DMS53 (cell line): Measurements from ENCODE around the gene ITPRIP.

Experiments used
- DNase-seq: peaks from one replicate; lab custom pipeline; 2025; lab: John Stamatoyannopoulos, UW

Gene ITPRIP

DNA sequence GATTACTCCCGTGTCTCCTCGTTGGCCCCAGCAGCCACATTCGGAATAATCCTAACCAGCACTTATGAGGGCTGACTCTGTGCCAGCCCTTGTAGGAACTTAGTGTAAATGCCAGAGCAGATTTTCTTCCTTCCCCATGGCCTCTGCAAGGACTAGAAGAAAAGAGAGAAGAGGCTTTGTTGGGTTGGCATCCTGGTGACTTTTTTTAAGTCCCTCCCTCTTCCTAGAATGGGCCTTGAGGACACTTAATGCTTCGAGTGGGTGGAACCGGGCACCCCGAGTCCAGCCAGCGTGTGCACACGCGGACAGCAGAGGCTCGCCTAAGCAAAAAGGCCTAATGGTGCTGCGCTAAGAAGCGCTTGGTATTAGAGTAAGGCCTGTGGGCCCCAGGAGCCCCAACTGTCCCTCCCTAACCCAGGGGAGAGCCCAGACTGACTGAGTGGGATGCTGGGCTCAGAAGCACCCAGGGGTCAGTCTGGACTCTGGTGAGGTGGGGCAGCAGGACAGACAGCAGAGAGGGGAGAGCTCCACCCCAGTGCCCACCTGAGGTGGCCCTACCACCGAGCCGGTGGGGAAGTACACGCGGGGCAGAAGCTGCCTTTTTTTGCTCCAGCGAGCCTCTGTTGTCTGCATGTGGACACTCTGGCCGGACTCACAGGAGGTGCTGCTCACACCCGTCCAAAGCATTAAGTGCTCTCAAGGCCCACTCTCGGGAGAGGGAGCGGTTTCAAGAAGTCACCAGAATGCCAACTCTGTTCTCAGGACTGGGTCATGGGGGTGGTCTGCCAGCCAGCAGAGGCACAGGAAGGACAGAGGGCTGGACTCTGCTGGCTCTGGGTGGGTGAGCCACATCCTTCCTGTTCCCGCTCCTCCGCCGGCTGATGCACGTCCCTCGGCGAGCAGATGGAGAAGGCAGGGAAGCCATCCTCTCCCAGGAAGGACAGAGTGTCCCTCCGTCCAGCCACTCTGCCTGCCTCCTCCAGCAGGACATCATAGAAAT lies 12.5 kb downstream of the ITPRIP start:
- DNase-seq = no peak

- no peak for DNase-seq
Observed at GRCh38 chr10:104324931-104325330, 13.3 kb downstream of the ITPRIP start.

GRCh38 chr10:104324221-104324686 lies 14.0 kb downstream of the ITPRIP start:
- DNase-seq = no peak

DNA sequence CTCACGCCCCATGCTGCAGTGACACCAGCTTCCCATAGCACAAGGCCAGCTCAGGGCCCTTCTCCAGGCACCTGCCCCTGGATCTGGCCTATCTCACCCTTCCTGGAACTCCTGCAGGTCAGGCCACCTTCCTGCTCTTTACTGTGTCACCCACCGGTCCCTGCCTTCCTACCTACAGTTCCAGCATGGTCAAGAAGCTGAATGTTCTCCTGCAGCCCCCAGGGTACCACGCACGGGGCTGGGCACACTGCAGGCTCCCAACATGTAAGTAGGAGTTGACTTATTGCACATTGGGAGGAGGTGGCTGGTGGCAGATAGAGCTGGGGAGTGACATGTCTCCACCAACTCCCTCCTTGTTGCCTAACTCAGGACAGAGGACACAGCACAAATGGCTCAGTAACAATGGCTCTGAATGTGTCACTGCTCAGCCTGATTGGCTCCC lies 14.5 kb downstream of the ITPRIP start:
- no peak for DNase-seq

- DNase-seq = no peak
Observed at GRCh38 chr10:104323085-104323484, 15.2 kb downstream of the ITPRIP start.

- no peak for DNase-seq
Observed at GRCh38 chr10:104322416-104322782, 15.9 kb downstream of the ITPRIP start.

GRCh38 chr10:104321725-104322415 lies 16.4 kb downstream of the ITPRIP start:
- no peak for DNase-seq

GRCh38 chr10:104321226-104321625 lies 17.0 kb downstream of the ITPRIP start:
- DNase-seq = no peak

GRCh38 chr10:104318810-104319741 lies 19.2 kb downstream of the ITPRIP start:
- no peak for DNase-seq

GRCh38 chr10:104318326-104318725 lies 19.9 kb downstream of the ITPRIP start:
- no peak for DNase-seq

GRCh38 chr10:104317726-104318299 lies 20.5 kb downstream of the ITPRIP start:
- DNase-seq = no peak

GRCh38 chr10:104317269-104317710 lies 21.0 kb downstream of the ITPRIP start:
- DNase-seq = no peak

- peak; percentile 10 for DNase-seq
Observed at GRCh38 chr10:104316321-104317099, 21.8 kb downstream of the ITPRIP start.

GRCh38 chr10:104315486-104315921 lies 22.8 kb downstream of the ITPRIP start:
- no peak for DNase-seq

DNA sequence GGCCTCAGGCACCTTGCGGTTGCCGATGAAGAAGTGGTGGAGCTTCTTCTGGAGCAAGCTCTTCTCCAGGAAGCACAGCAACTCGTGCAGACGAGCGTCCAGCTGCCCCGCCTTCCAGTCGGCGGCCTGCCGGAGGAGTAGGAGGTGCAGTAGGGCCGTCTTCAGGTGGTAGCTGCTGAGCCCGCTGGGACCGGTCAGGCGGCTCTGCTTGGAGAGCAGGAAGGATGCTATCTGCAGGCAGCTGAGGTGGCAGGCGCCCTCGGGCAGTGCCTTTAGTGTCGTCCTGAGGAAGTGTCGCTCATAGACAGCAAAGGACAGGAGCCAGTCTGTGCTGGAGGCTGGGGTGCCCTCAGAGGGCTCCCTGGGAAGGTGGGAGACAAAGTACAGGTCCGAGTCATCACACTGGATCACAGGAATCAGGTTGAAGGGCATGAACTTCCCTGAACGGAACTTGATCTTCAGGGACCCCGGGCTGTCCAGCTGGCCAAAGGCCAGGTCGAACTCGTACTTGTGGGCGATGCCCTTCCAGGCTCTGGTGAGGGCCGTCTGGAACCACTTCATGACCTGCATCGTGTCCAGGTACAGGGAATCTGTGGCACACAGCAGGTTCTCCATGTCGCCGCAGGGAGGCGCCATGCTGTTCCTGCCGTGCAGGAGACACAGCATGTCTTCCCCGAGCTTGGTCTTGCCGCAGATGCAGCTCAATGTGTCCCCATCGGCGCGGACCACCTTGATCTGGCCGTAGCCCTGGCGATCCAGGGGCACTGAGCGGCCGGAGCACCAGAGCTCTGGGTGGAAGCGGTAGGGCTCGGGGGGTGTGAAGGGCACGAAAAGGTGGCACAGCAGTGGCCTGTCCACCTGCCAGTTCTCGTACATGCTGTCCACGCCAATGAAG lies 23.4 kb downstream of the ITPRIP start:
- DNase-seq = no peak

DNA sequence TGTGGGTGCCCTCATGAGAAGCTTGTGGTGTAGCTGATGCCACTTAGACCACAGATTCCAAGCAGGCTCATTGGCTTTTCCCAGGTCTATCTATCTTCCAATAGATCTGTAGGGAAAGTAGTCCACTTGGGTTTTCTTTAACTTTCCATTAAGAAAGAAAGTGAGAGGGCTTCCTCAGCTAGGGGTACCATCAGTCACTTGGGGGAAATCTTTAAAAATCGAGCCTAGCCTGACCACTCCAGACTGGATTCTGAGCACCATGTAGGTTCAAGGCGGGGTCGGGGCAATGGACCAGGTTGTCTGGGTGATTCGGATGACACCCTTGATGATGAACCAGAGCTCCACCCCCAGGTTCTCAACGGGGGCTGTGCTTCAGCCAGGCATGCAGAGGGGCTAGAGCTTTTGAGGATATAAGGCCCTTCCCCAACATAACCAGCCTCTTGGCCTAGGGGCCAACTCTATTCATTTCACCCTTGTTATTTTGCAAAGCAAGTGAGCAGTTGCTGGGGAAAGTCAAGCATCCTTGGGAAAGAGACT lies 27.0 kb downstream of the ITPRIP start:
- DNase-seq = no peak

GRCh38 chr10:104309980-104310978 lies 28.0 kb downstream of the ITPRIP start:
- DNase-seq = no peak

DNA sequence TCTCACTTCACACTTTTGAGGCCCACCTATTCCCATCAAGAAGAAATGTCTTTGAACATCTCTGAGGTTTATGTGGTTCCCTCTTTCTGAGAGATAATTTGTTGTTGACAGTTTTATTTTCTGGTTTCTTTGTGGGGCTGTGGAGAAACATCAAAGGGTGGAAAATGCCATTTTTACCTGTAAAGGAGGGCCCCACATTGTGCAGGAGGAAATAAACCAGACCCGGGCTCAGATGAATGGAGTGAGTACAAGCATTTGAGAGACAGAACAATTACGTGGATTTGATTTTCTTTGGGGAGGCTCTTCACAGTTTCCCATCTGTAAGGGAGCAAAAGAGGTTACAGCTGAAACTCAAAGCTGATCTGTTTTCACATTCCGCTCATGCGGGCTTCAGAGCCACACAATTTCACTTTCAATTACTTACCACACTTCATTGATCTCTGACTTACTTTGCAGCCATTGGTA lies 29.8 kb downstream of the ITPRIP start:
- DNase-seq = no peak
